MM.1S (cell line): ENCODE measurements around the gene MFSD11.

ENCODE experiments used
- EZH2 ChIP-seq: fragments of 300-600 bp; sonication (generic); optimal IDR thresholded peaks from 2 replicates; pipeline ENCODE3; 2017; ENCODE audit warnings: low read depth, mild to moderate bottlenecking, antibody characterized with exemption, low read length, mixed read lengths
- EZH2phosphoT487 ChIP-seq: fragments of 300-600 bp; sonication (generic); IDR thresholded peaks from 2 replicates; pipeline ENCODE4 v1.6.1; 2018; ENCODE audit warnings: antibody characterized with exemption, low read length

GRCh38 chr17:76757256-76757655, 19.3 kb downstream of the MFSD11 start:
- TF ChIP-seq EZH2phosphoT487, result no peak
- TF ChIP-seq EZH2, result no peak
